HG02759 (cell line): ENCODE data around the gene CHKB.
"Not testable (repeated sequence)": the region's sequence is repeated elsewhere in the genome, so short reads cannot be mapped to it uniquely, and the experiment has no call there.

Source experiments
- ATAC-seq: cut with Tn5 transposase; IDR thresholded peaks from one replicate; pipeline ENCODE4 v1.9.1; 2021; ENCODE audit warnings: mild to moderate bottlenecking, moderate library complexity; ENCODE audit not compliant: unreplicated experiment

Gene CHKB

DNA sequence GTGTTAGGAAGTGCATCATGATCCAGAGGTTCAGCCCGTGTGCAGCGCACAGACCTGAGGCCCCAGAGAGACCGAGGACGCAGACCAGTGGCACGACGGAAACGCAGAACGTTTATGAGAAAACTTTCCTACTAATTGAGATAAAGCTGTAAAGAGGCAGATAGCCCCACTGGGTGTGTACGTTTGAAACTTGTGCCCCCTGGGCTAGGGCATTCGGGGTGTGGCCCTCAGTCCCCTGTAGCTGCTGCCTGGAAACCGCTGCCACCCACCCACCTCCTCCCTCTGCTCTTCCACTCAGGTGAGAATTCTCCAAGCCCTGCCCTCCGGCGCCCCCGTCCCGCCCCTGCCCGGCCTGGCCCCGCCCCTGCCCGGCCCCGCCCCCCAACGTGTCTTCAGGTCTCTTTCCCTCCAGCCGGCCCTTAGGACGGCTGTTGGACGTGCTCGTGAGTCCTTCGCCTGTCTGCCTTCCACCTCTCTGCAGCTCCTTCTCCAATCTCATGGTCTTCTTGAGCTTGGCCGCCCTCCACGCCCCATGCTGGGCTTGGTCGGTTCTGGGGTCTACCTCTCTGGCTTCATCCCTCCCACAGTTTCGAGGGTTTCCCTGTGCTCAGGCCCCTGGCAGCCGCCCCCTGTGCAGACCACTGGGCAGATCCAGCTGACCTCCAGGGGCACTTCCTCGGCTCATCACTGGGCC lies 30.0 kb upstream of the CHKB start:
- ATAC-seq: no peak

DNA sequence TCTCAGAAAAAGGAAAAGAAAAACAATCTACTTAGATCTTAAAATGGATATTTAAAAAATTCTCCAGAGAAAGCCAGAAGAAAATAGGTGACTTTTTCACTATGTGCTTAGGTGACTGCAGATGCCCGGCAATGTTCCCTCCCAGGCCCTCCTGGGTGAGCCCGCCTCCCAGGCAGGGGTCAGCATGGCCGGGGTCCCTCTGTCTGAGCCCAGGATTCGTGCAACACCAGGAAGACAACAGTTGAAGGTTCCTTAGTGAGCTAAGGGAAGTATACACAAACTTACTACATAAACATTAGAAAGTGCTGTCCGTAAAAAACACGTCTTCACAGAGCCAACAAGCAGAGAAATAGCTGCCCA lies 29.5 kb upstream of the CHKB start:
- no peak for ATAC-seq

DNA sequence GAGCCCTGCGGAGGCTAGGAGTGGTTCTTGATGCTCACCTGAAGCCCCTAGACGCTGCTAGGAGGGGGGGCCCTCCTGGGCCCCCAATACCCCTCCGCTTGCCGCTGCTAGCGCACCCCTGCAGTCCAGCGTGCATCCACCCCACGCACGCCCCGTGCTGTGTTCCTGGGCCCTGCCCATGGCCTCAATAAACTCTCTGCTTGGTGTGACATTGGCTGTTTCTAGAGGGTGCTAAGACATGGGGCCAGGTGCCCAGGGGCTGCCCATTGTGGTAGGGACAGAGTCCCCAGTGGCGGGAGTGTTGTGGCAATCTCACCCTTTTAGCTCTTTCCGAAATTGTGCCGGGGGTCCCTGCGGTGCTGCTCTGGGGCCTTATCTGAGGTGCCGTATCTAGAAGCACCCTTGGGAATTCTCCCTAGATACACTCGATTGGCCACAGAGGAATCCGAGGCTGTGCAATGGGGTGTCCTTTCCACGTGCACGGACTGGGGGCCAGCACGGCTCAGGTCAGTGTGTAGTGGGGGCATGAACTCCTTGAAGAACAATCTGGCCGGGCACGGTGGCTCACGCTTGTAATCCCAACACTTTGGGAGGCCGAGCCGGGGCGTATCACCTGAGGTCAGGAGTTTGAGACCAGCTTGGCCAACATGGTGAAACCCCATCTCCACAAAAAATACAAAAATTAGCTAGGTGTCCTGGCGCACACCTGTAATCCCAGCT lies 28.9 kb upstream of the CHKB start:
- ATAC-seq: no peak

DNA sequence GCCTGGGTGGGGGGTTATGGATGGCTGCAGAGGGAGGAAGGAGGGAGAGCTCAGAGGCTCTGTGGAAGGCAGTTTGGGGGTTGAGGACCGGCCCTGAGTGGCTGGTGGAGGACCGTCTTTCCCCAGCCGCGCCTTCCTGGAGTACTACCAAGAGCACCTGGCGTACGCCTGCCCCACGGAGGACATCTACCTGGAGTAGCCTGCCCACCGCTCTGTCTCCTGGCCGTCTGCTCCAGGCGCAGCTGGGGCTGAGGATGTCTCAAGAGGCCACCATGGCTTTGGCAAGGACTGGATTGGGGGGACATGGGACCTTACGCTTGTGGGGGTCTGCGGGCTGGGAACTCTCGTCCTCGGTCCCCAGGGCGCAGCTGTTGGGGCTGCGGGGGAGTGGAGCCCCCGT lies 27.9 kb upstream of the CHKB start:
- ATAC-seq: no peak

DNA sequence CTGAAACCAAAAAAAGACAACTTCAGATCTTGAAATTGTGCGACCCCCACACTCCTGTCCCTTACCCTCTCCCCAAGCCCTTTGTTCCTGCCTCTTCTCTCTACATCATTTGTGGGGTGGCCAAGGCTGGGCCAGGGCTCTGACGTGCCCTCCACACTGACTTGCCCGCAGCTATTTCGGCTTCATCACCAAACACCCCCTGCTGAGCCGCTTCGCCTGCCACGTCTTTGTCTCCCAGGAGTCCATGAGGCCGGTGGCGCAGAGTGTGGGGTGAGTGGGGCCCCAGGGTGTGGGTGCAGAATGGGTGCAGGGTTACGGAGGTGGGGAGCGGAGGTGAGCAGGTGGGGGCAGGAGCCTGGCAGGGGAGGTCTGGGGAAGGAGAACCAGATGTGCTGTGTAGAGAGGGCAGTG lies 27.4 kb upstream of the CHKB start:
- ATAC-seq: no peak

DNA sequence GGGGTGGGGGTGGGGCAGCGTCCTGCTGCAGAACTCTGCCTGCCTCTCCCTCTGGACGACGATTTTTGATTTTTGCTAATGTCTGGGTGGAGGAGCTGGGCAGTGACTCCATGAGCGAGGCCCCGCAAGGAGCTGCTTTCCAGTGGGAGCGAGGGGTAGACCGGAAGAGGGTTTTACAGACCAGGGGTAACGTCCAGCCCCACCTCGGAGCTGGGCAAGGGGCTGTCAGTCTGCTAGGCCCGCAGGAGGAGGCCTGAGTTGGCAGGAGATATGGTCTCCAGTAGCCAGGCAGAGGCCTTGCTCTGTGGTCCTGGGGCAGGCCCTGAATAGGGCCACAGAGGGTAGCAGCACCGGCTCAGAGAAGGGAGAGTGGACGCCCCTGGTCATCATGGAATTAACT lies 26.9 kb upstream of the CHKB start:
- no peak for ATAC-seq

DNA sequence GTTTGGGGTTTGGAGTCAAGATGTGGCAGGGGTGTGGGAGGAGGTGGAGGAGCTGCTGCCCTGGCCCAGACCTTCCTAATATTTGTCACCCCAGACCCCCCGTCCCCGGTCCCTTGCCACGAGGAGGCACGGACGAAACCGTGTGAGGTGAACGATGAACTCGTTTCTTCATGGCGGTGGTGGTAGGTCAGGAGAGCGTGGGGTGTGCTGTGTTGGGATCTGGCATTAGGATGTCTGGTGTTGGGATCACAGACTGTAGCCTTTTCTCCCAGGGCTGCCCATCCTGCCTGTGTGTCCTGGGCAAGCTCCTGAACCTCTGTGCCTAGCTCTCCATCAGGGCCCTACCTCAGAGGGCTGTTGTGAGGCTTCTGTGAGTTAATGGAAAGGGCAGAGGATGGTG lies 26.3 kb upstream of the CHKB start:
- no peak for ATAC-seq

DNA sequence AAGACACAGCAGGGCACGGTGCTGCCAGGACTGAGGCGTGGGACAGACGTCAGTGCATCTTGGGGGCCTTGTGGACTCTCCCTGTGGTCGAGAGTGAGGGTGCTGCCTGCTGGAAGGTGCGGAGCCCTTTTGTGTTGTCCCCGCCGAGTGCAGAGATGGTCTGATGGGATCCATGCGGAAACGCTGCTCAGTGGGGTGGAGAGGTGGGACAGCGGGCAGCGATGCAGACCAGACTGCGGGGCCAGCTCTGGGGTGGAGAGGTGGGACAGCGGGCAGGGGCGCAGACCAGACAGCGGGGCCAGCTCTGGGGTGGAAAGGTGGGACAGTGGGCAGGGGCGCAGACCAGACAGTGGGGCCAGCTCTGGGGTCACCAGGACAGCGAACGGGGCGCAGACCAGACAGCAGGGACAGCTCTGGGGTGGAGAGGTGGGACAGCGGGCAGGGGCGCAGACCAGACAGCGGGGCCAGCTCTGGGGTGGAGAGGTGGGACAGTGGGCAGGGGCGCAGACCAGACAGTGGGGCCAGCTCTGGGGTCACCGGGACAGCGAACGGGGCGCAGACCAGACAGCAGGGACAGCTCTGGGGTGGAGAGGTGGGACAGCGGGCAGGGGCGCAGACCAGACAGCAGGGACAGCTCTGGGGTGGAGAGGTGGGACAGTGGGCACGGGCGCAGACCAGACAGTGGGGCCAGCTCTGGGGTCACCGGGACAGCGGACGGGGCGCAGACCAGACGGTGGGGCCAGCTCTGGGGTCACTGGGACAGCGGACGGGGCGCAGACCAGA lies 25.6 kb upstream of the CHKB start:
- not testable (repeated sequence) for ATAC-seq

DNA sequence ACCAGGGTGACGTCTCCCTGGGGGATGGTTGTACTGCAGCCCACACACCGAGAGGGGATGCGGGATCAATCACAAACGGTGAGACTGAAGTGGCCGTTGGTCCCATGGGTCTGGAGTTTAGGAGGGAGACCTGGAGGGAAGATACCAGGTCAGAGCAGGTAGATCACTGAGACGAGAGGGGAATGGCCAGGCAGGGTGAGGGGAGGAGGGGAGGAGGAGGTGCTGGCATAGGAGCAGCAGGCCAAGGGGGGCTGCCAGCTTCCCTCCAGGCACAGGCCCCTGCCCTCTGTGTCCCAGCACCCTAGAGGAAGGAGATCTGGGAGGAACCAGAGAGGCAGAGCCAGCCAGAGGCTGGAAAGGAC lies 25.0 kb upstream of the CHKB start:
- no peak for ATAC-seq

DNA sequence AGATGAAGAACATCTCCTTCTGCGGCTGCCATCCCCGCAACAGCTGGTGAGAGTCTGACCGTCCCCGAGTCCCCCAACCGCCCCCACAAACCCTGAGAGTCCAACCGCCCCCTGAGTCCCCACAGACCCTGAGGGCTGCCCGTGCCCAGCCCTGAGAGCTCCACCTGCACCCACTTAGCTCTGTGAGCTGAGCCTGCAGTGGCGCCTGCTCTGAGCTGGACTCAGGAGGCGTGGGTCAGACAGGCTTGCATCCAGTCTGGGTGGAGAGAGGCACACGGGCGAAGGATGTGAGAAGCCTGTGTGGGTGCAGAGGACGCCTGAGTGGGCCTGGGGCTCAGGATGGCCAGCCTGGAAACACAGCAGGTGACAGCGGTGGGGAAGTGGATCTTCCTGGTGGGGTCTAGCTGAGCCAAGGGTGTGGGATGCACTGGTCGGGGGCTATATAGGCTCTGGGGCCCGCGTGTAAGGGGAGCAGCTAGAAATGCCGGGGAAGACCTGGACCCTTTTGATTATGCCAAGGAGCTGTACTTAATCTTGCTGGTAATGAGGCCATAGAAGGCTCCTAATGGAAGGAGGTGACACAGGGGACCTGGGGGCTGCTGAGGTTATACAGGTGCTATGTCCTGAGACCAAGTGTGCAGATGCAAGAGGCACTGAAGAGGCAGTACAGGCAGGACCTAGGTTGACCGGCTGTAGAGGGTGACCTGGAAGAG lies 24.5 kb upstream of the CHKB start:
- ATAC-seq: no peak

DNA sequence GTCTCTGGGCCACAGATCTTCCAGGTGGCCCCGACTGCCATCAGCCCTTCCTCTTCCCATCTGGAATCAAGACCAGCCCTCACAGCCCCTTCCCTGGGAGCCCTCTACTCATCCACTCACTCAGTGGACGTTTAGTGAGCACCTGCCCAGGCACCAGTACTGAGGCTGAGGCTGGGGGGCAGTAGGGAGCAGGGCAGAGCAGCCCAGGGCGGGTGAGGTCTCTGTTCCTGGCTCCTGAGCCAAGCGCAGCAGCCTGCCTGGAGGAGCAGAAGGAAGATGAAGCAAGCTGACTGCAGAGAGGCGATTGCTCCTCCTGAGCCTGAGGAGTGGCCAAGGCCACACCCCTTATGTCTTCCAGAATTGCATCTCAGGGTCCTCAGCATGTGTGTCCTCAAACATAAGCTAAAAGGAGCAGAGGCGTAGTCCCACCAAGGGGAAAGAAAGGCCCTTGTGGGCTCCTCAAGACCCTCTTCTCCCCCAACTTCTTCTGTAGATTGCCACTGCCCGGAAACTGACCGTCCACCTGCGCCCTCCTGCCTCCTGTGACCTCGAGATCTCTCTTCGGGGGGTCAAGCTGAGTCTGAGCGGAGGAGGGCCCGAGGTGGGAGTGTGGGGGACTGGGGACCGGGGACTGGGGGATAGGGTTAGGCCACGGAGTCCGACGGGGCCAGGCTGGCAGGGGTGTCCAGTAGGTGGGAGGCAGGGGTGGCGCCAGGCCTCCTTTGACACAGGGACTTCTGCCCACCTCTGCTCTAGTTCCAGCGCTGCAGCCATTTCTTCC lies 23.7 kb upstream of the CHKB start:
- ATAC-seq: no peak

DNA sequence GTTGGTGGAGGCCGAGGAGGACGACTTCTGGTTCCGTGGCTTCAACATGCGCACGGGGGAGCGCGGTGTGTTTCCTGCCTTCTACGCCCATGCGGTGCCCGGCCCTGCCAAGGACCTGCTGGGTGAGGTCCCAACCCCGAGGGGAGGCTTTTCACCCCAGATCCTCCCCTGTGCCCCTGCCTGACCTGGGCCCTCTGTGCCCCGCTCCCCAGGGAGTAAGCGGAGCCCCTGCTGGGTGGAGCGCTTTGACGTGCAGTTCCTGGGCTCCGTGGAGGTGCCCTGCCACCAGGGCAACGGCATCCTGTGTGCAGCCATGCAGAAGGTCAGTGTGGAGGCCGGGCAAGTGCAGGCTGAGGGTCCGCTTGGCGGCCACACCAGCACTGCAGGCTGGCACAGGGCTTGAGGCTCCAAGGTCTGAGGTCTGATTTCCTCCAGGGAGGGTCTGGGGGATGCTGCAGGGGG lies 23.0 kb upstream of the CHKB start:
- no peak for ATAC-seq

DNA sequence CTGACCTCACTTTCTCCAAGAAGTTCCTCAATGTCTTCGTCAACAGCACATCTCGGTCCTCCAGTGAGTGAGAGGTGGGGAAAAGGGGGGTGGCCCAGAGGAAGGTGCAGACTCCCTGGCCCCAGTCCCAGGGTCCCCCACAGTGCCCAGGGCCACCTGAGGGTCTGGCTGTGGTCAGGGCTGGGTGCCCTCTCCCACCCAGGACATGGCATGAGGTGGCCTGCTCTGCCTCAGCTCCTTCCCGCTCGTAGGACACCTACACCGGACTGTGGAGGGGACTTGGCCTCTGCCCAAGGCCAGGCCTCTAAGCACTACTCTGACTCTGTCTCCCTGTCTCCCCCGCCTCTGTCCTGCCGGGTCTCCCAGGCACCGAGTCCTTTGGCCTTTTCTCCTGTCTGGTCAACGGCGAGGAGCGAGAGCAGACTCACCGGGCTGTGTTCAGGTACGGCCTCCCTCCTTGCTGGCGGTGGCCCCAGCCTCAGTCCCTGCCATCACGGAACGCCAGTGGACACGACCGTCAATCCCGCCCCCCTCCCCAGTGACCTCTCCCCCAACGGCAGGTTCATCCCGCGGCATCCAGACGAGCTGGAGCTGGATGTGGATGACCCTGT lies 22.5 kb upstream of the CHKB start:
- ATAC-seq: no peak

DNA sequence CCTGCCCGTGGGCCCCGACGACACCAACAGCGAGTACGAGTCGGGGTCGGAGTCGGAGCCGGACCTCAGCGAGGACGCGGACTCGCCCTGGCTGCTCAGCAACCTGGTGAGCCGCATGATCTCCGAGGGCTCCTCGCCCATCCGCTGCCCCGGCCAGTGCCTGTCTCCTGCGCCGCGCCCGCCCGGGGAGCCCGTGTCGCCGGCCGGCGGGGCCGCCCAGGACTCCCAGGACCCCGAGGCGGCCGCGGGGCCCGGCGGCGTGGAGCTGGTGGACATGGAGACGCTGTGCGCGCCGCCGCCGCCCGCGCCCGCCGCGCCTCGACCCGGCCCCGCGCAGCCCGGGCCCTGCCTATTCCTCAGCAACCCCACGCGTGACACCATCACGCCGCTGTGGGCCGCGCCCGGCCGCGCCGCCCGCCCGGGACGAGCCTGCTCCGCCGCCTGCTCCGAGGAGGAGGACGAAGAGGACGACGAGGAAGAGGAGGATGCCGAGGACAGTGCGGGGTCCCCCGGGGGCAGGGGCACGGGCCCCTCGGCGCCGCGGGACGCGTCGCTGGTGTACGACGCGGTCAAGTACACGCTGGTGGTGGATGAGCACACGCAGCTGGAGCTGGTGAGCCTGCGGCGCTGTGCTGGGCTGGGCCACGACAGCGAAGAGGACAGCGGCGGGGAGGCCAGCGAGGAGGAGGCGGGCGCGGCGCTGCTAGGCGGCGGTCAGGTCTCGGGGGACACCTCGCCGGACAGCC lies 21.8 kb upstream of the CHKB start:
- ATAC-seq: no peak

DNA sequence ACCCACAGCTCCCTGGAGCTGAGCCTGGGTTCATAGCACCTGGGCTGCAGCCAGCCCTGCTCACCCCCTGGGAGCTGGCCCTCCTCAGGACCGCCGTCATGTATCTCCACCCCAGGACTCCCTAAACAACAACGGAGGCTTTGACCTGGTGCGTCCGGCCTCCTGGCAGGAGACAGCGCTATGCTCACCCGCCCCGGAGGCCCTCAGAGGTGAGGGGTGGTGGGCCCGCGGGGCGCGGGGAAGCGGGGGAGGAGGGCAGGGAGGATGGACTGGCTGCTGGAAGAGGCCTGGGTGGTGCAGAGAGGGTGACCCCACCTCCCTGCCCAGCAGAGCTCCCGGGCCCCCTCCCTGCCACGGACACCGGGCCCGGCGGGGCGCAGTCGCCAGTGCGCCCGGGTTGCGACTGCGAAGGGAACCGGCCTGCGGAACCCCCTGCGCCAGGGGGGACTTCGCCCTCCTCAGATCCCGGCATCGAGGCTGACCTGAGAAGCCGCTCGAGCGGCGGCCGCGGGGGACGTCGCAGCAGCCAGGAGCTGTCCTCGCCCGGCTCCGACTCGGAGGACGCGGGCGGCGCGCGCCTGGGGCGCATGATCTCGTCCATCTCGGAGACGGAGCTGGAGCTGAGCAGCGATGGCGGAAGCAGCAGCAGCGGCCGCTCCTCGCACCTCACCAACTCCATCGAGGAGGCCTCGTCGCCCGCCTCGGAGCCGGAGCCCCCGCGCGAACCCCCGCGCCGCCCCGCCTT lies 21.0 kb upstream of the CHKB start:
- ATAC-seq: no peak

DNA sequence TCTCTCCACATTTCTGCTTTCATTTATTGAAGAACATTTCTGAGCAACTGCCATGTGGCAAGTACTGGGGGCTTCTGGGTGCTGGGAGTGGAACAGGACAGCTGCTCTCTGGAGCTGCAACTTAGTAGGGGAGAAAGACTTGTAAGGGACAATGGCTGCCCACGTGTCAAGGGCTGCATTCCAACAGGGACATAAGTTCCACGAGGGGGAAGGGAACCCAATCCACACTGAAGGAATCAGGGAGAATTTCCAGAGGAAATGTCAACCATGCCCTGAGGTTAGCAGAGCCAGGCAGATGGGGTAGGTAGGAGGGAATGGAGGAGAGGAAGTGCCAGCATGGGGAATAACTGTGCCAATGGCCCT lies 19.7 kb upstream of the CHKB start:
- ATAC-seq: no peak

DNA sequence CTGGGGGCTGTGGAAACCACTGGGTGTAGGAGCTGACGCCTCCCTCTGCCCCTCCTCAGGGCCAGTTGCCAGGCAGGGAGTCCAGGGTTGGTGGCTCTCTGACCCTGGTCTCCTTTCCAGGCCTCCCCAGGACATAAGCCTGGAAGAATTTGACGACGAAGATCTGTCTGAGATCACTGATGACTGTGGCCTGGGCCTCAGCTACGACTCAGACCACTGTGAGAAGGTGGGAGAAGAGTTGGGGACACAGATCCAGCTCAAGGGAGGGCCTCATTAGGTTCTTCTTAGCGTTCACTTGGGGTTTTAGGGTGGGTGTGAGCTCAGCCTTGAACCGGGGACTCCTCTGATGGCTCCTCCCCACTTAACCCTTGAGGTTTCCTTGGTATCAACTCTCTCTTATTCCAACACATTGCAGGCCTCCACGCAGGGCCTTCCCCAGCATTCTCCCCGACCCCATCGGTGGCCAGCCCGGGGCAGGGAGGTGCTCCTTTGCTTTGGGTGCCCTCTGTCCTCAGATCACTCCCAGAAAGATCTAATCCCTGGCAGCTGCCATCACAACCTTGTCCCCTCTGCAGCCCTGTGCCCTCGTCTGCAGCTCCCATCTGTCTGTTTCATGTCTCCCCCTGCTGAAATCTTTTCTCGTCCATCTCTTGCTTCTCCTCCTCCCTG lies 19.2 kb upstream of the CHKB start:
- ATAC-seq: no peak

DNA sequence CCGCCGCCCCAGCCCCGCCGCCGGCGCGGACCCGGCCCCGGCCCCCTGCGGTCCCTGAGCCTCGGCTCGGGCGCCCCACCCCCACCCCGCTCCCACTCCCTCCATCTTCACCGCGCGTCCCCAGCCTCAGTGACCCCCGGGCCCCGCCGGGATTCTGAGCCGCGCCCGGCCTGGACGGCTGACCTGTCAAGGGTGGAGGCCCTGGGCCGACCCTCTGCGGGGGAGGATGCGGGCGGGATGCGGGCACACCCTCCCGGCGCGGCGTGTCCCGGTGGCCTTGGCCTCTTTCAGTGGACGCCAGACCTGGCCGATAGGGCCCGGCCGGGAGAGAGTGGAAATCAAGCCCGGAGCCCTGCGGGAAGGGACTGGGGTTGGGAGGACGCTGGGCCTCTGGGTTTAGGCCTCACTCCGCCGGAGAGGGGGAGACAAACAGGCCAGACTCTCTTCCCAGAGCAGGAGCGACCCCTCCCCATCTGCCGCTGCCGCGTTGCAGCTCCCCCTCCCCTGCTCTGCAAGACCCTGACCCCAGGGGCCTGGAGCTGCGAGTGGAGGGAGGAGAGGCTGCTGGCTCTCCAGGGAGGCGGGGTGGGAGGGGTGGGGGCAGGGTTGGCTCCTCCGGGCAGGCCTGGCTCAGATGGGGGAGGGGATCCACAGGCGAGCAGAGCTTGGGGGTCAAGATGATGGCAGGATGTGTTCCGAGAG lies 18.5 kb upstream of the CHKB start:
- no peak for ATAC-seq
